Stimulated activated CD4-positive, alpha-beta T cell treated with anti-CD3 and anti-CD28 coated beads, Interleukin-15, amount 100 ng/mL, for 24 hours (primary cell): ENCODE results near the gene MTPN.

ENCODE experiments used
- DNase-seq: peaks from one replicate; pipeline ENCODE4 v3.0.0-alpha.2; 2020

MTPN gene

GRCh38 chr7:135920478-135920877 is 56.7 kb downstream of the MTPN start:
- DNase-seq, result no peak

DNA sequence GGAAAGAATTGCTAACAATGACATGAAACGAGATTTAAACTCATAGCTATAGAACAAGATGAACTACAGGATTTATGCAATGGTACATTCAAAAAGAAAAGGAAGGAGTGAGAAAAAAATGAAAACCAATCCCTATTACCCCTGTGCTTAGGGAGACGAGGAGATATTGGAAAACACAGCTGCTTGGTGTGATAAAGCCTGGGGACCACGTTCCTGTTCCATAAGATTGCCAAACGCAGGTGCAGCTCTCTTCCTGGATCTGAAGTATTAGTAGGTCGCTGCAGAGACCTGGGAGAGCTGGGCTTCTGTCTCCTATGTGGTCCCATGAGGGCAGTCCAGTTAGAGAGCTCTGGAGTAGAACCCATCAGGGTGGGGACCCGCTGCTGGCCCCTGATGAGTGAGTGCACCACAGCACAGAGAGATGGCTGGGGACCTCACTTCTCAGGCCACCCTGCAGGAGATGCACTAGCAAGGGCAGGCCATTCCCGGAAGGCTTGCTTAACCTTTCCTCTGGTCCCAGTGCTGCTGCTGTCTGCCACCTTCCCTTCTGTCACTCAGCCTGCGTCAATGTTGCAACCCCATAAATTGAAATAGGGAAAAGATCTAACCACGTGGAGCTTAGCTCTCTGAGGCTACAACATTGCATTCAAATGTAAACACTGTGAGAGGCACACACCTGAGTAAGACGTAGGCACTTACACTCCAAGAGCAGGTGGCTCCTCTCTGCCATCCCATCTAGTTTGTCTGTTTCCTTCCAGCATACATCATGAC is 57.9 kb downstream of the MTPN start:
- no peak for DNase-seq

GRCh38 chr7:135918134-135918533 is 59.0 kb downstream of the MTPN start:
- no peak for DNase-seq

DNA sequence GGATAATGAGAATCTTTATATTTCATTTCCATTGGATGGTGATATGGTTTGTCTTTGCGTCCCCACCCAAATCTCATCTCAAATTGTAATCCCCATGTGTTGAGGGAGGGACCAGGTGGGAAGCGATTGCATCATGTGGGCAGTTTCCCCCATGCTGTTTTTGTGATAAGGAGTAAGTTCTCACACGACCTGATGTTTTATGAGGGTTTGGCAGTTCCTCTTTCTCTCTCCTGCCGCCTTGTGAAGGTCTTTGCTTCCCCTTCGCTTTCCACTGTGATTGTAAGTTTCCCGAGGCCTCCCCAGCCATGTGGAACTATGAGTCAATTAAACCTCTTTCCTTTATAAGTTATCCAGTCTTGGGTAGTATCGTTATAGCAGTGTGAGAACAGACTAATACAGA is 59.4 kb downstream of the MTPN start:
- no peak for DNase-seq

DNA sequence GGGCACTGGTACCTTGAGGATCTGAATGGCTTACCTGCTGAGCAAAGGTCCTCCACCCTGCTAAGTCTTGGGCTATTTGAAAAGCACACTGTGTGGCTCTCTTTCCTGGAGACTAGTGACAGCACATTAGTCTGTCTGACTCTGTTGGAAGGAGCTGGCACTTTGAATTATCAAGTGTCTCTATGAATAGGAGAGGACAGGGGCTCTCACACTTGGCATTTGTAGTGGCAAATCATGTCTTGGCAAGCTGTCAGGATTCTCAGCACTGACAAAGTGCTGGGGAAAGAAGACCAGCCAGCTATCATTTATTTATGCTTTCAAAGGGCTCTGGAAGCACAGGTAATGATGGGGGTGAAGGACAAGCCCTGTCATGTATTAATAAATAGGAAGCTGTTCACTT is 62.8 kb downstream of the MTPN start:
- no peak for DNase-seq

- no peak for DNase-seq
Measured at GRCh38 chr7:135913404-135913803, 63.8 kb downstream of the MTPN start.

DNA sequence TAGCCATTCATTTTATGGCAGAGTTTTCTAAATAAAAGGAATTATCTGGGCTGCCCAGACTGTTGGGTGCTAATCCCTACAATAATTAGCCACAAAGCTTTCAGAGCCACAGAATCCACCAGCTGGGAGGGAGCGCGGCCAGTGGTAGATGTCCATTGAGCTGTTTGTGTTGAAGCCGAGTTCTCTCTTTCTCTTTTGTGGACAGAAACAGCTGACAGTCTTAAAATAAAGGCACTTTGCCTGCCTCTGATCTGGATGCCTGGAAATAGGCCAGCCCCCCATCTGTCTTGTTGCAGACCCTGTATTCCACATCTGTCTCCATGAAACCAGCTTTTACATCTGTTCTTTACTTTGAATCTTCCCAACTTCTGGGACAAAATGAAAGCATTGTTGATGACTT is 66.1 kb downstream of the MTPN start:
- no peak for DNase-seq

DNA sequence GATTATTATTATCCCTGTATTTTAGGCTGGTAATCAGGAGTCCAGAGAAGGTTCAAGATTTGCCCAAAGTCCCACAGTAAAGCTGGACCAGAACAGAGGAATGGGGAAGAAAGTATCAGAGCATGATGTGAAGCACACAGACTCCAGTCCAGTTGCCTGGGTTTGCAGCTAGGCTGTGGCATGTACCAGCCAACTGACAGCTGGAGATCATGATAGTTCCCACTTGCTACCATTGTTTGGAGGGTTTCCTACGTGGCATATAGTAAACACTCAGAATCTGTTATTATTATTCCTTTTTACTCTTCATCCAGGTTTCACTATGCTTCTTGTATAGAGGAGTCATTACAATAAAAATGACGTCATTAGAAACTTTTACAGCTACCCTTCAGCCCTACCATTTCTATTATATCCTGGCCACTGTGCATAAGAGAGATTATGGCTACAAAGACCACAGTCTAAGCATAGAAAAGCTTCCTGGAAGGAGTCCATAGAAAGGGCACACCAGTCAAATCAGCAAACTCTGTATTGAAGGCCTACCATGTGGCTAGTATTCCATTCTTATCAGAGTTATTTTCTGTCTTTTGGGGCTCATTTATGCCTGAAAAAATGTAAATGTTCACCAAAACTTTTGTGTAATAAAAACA is 66.6 kb downstream of the MTPN start:
- no peak for DNase-seq

DNA sequence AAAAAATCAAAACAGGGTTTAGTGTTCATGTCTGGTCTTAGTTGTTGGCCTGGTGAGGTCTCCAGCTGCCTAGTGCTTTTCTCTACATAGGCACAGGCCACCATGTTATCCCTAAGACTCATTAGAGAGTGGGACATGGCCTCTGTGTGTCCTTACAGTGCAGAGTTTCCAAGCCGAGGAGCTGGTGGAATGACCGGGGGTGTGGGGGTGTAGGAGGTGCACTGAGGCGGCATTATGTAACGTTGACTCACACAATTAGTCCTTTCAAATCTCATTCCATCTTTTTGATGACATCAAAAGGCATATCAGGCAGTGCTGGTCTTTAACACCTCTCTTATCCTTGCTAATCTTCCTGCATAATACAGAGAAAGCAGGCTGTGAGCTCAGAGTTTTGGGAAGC is 71.3 kb downstream of the MTPN start:
- no peak for DNase-seq

GRCh38 chr7:135905355-135905754 is 71.8 kb downstream of the MTPN start:
- DNase-seq, result no peak

GRCh38 chr7:135904282-135904681 is 72.9 kb downstream of the MTPN start:
- no peak for DNase-seq

DNA sequence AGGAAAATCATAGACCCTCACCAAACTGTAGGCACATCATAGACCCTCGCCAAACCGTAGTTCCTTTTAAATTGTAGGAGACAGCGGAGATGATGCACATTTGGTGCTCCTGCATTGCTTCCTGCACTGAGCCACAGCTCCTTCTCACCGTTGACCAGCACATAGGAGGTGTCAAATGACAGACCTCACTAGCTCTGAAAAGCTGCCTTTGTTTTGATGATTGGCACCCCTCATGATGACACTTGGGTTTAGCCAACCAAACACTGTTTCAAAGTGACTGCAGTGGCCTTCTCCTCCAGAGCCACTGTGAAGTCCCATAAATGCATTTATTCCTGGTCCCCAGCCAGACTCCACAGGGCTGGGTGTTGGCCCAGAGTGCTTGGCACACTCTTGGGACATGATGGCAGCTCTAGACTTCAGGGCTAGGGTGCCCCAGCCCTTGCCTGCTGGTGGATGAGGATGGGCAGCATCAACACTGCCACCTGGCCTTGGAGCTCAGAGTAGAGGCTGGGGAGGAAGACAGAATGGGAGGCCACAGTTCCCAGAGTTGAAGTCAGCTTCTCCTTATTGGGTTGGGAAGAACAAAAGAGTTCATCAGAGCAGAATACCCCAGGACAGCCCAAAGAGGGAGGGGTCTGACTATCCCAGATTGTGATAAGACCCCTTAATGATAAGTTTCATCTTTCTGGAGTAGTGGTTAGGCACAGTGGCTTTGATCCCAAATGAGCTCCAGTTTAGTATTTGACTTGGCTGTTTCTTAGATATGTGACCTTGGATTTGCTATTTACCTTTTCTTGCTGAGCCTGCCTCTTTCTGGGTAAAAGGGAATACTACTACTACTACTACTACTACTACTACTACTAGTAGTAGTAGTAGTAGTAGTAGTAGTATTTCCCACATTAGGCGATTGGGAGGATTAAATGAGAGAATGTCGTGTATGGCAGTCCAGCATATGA is 75.3 kb downstream of the MTPN start:
- DNase-seq, result no peak

- DNase-seq, result no peak
Measured at GRCh38 chr7:135900065-135900546, 77.1 kb downstream of the MTPN start.

- DNase-seq, result no peak
Measured at GRCh38 chr7:135899458-135900064, 77.6 kb downstream of the MTPN start.

DNA sequence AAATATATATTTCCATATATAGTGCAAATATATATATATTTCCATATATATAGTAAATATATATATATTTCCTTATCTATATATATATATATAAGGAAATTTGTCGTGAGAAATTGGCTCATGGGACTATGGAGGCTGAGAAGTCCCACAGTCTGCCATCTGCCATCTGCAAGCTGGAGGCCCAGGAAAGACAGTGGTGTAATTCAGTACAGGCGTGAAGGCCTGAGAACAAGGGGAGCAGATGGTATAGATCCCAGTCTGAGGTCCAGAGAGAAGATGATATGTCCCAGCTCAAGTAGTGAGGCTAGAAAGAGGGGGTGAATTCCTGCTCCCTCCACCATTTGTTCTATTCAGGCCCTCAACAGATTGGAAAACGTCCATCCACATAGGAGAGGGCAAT is 78.9 kb downstream of the MTPN start:
- no peak for DNase-seq

GRCh38 chr7:135894816-135895215 is 82.3 kb downstream of the MTPN start:
- DNase-seq, result no peak

- no peak for DNase-seq
Measured at GRCh38 chr7:135889823-135890222, 87.3 kb downstream of the MTPN start.

DNA sequence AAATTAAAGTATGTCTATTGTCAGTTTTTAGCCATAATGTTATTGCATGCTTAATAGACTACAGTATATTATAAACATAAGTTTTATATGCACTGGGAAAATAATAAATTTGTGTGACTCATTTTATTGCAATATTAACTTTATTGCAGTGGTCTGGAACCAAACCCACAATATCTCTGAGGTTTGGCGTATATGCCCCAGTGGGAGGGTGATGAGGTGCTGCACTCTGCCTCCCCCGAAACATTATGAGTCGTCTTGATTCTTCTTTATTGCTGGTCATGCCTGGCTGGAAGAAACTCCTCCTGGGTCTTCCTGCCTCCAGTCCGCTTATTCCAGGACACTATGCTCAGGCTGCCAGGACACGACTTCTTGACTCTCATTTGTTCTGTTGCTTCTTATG is 88.4 kb downstream of the MTPN start:
- DNase-seq, result no peak

DNA sequence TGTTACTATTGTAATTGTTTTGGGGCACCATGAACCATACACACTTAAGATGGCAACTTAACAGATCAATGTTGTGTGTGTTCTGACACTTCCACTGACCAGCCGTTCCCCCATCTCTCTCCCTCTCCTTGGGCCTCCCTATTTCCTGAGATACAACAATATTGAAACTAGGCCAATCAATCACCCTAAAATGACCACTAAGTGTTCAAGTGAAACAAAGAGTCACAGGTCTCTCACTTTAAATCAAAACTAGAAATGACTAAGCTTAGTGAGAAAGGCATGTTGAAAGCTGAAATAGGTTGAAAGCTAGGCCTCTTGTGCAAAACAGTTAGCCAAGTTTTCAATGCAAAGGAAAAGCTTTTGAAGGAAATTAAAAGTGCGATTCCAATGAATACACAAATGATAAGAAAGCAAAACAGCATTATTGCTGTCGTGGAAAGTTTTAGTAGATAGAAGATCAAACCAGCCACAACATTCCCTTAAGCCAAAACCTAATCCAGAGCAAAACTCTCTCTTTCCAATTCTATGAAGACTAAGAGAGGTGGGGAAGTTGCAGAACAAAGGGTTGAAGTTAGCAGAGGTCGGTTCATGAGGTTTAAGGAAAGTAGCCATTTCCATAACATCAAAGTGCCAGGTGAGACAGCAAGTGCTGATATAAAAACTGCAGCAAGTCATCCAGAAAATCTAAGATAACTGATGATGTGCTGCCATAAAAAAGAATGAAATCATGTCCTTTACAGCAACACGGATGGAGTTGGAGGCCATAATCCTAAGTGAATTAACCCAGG is 90.6 kb downstream of the MTPN start:
- DNase-seq, result no peak

- DNase-seq, result no peak
Measured at GRCh38 chr7:135884495-135885232, 92.5 kb downstream of the MTPN start.

DNA sequence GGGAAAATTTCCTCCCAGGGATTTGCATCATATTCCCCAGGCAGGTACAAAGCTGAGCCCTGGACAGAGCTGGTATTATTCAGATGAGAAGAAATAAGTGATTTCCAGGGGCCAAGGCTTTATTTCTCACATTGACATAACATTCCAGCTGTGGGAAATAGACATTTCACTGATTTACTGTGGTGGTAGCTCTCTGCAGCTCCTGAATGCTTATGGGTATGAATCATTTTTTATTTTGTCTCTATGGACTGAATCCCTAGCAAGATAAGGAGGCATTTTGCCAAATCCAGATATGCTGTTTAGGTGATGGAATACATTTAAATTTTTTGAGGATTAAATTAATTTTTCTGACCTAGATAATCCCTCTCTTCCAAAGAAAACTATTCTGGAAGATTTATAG is 97.9 kb downstream of the MTPN start:
- no peak for DNase-seq
